ENCODE results near the gene AUTS2.

Gene AUTS2

DNA sequence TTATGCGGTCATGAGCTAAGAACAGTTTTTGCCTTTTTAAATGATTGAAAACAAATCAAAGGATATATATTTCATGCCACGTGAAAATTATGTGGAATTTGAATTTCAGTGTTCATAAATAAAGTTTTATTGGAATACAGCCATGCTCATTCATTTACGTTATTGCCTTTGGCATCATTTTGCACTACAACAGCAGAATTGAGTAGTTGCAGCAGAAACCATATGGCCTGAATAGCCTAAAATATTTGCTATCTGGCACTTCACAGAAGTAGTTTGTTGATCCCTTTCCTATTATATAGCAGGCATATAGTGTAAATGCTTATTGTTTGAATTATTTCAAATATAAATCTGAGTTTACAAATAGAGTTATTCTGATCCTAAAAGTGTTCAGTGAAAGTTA, 59.7 kb downstream of the AUTS2 start:
- Histone ChIP-seq H3K4me1 (ENCODE audit: insufficient read depth, low read length) (peaks cover 57% of the 10 kb centered on the region), H3K27ac (ENCODE audit: low read depth, low read length) (no peak overlapping the region), H3K9me3 (ENCODE audit: insufficient read depth, low read depth, low read length) (no peaks in the 10 kb centered on the region), H3K36me3 (ENCODE audit: insufficient read depth, low read length) (no peaks in the 10 kb centered on the region), H3K27me3 (ENCODE audit: insufficient read depth, low read length) (peaks cover 8% of the 10 kb centered on the region; the same call in 1 of the 2 replicates), H3K4me3 (ENCODE audit: low read length) (no peak overlapping the region), H3K9ac (ENCODE audit: low read depth, low read length) (no peak overlapping the region)
- WGBS: 99% methylated on average over 3 of the region's 3 CpGs

DNA sequence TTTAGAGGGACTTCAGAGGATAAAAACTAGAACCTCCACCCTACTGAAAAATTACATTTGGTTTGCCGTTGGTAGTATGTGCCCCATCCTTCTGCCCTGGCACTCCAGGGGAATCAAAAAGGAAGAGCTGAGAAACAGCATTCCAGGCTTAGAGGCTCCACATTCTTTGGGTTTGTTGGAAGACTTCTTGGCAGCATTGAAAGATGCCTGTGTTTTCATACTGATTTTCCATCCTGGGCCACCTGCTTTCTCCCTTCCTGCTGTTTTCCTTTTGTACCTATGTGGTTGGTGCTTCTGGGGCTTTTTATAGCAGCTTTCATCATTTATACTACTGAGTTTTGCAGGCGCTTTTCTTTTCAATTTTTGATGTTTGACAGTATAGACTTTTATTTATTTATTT, 61.7 kb downstream of the AUTS2 start:
- no peaks in the 10 kb centered on the region for H3K27me3 ChIP-seq (ENCODE audit: insufficient read depth, low read length)
- no peak overlapping the region for H3K9ac ChIP-seq (ENCODE audit: low read depth, low read length)
- peaks cover 46% of the 10 kb centered on the region for H3K4me1 ChIP-seq (ENCODE audit: insufficient read depth, low read length)
- no peaks in the 10 kb centered on the region for H3K9me3 ChIP-seq (ENCODE audit: insufficient read depth, low read depth, low read length)
- H3K27ac ChIP-seq (ENCODE audit: low read depth, low read length): peak overlapping the region; percentile 6; the same call in 1 of the 2 replicates
- WGBS: 52% methylated on average over 1 of the region's 2 CpGs
- H3K4me3 ChIP-seq (ENCODE audit: low read length): no peak overlapping the region
- H3K36me3 ChIP-seq (ENCODE audit: insufficient read depth, low read length): no peaks in the 10 kb centered on the region

GRCh38 chr7:69661342-69661741, 63.1 kb downstream of the AUTS2 start:
- Histone ChIP-seq H3K9me3 (ENCODE audit: insufficient read depth, low read depth, low read length) (no peaks in the 10 kb centered on the region), H3K27me3 (ENCODE audit: insufficient read depth, low read length) (no peaks in the 10 kb centered on the region), H3K4me1 (ENCODE audit: insufficient read depth, low read length) (peaks cover 37% of the 10 kb centered on the region), H3K4me3 (ENCODE audit: low read length) (no peak overlapping the region), H3K9ac (ENCODE audit: low read depth, low read length) (no peak overlapping the region), H3K36me3 (ENCODE audit: insufficient read depth, low read length) (no peaks in the 10 kb centered on the region), H3K27ac (ENCODE audit: low read depth, low read length) (no peak overlapping the region)
- WGBS: 92% methylated on average over 3 of the region's 3 CpGs

GRCh38 chr7:69663911-69664832, 65.9 kb downstream of the AUTS2 start:
- Histone ChIP-seq H3K4me3 (ENCODE audit: low read length) (no peak overlapping the region), H3K9ac (ENCODE audit: low read depth, low read length) (no peak overlapping the region), H3K4me1 (ENCODE audit: insufficient read depth, low read length) (peaks cover 13% of the 10 kb centered on the region), H3K36me3 (ENCODE audit: insufficient read depth, low read length) (no peaks in the 10 kb centered on the region), H3K27me3 (ENCODE audit: insufficient read depth, low read length) (no peaks in the 10 kb centered on the region), H3K27ac (ENCODE audit: low read depth, low read length) (no peak overlapping the region), H3K9me3 (ENCODE audit: insufficient read depth, low read depth, low read length) (no peaks in the 10 kb centered on the region)
- WGBS: 91% methylated on average over 5 of the region's 5 CpGs

DNA sequence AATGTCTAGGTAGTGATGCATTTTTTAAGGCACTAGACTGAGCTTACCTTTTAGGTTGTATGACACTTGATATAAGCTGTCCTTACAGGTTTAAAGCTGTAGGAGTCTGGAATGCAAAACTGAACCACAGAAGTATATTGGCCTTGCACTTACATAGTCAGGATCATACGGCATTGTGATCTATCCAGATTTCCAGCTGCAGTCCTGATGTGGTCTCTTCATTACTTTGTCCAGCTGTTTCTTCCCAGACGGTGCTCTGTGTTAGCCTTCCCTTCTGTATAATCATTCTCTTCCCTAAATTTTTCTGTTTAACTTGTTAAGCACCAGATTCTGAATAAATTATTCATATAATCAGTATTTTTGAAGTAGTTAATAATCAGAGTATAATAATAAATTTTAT, 67.1 kb downstream of the AUTS2 start:
- no peaks in the 10 kb centered on the region for H3K36me3 ChIP-seq (ENCODE audit: insufficient read depth, low read length)
- WGBS: 92% methylated on average over 2 of the region's 2 CpGs

DNA sequence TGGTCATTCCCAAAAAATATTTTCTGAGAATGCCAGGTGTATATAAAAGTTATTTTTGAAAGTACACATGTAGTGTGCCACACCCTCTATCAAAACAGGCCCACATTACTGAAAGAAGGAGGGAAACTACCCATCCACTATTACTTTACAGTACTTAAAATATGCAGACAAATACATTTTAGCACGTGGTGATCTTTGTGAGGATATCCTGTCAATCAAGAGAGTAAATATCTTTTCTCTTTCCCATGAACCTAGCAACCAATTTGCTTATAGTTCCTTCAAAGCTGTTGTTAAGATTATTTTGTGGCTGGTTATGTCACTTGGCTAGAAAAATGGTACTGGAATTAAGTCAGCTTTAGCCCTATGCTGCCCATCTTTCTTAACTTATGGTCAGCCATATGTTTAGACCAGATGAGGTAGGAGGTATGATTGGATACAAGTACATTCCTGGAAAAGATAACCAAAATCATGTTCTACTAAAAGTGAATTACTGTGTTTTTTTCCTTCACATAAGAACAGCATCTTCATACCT, 70.1 kb downstream of the AUTS2 start:
- Histone ChIP-seq H3K36me3 (ENCODE audit: insufficient read depth, low read length) (no peaks in the 10 kb centered on the region), H3K9ac (ENCODE audit: low read depth, low read length) (no peak overlapping the region), H3K9me3 (ENCODE audit: insufficient read depth, low read depth, low read length) (no peaks in the 10 kb centered on the region), H3K27ac (ENCODE audit: low read depth, low read length) (no peak overlapping the region), H3K4me1 (ENCODE audit: insufficient read depth, low read length) (0 out of 2 replicates have a peak, but pooled peaks cover 7% of the 10 kb centered on the region), H3K4me3 (ENCODE audit: low read length) (no peak overlapping the region), H3K27me3 (ENCODE audit: insufficient read depth, low read length) (no peaks in the 10 kb centered on the region)
- 100% methylated on average over 1 of the region's 1 CpG for WGBS

More for the DNA sequence above, 67.1 kb downstream of the AUTS2 start:
- no peaks in the 10 kb centered on the region for H3K27me3 ChIP-seq (ENCODE audit: insufficient read depth, low read length)
- H3K9ac ChIP-seq (ENCODE audit: low read depth, low read length): no peak overlapping the region
- H3K9me3 ChIP-seq (ENCODE audit: insufficient read depth, low read depth, low read length): no peaks in the 10 kb centered on the region
- no peak overlapping the region for H3K27ac ChIP-seq (ENCODE audit: low read depth, low read length)
- no peak overlapping the region for H3K4me3 ChIP-seq (ENCODE audit: low read length)
- H3K4me1 ChIP-seq (ENCODE audit: insufficient read depth, low read length): 0 out of 2 replicates have a peak, but pooled peaks cover under 1% of the 10 kb centered on the region

DNA sequence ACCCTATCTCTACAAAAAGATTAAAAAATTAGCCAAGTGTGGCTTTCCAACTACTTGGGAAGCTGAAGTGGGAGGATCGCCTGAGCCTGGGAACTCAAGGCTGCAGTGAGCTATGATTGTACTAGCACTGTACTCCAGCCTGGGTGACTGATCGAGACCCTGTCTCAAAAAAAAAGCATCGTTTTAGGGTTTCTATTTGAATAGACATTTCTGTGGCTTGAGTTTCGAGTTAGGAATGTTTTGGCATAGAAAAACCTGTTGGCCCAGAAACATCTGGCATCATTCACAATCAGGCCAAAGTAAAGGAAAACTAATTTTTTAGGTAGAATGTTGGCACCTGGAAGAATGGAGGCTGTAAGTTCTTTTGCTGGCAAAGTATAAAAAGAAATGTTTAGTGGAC, 72.4 kb downstream of the AUTS2 start:
- H3K27me3 ChIP-seq (ENCODE audit: insufficient read depth, low read length): no peaks in the 10 kb centered on the region
- WGBS: 93% methylated on average over 4 of the region's 4 CpGs
- H3K9me3 ChIP-seq (ENCODE audit: insufficient read depth, low read depth, low read length): no peaks in the 10 kb centered on the region
- H3K36me3 ChIP-seq (ENCODE audit: insufficient read depth, low read length): no peaks in the 10 kb centered on the region
- H3K4me3 ChIP-seq (ENCODE audit: low read length): no peak overlapping the region
- 0 out of 2 replicates have a peak, but pooled peaks cover 7% of the 10 kb centered on the region for H3K4me1 ChIP-seq (ENCODE audit: insufficient read depth, low read length)
- H3K27ac ChIP-seq (ENCODE audit: low read depth, low read length): no peak overlapping the region
- H3K9ac ChIP-seq (ENCODE audit: low read depth, low read length): no peak overlapping the region

- H3K27ac ChIP-seq (ENCODE audit: low read depth, low read length): no peak overlapping the region
- 98% methylated on average over 2 of the region's 2 CpGs for whole genome bisulfite sequencing
- H3K4me3 ChIP-seq (ENCODE audit: low read length): no peak overlapping the region
- no peaks in the 10 kb centered on the region for H3K27me3 ChIP-seq (ENCODE audit: insufficient read depth, low read length)
- H3K9ac ChIP-seq (ENCODE audit: low read depth, low read length): no peak overlapping the region
- H3K36me3 ChIP-seq (ENCODE audit: insufficient read depth, low read length): no peaks in the 10 kb centered on the region
- no peaks in the 10 kb centered on the region for H3K9me3 ChIP-seq (ENCODE audit: insufficient read depth, low read depth, low read length)
- peaks cover 27% of the 10 kb centered on the region for H3K4me1 ChIP-seq (ENCODE audit: insufficient read depth, low read length)
Measured at GRCh38 chr7:69673074-69673473, 74.8 kb downstream of the AUTS2 start.

DNA sequence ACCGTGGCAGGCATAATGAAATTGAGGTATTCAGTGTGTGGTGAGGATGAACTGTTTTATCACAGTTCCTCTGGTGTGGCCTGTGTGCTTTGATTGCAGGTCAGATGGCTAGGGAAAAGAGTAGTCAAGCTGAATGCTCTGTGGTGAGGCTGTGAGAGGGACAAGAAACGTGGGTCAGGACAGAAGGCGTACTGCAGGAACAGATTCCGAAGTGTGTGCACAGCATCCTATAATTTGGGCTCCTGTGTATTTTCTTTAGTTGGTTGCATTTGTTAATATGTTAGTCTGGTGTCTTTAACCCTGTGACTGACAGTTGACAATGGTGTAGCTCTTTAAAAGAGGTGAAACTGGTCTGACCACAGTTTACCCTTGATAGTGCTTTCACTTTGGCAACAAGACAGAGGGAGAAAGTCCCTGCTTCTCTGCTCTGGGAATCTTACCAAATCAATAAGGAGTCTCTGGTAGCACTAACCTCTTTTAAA, 76.5 kb downstream of the AUTS2 start:
- WGBS: 69% methylated on average over 4 of the region's 4 CpGs
- Histone ChIP-seq H3K9ac (ENCODE audit: low read depth, low read length) (no peak overlapping the region), H3K27ac (ENCODE audit: low read depth, low read length) (no peak overlapping the region), H3K4me3 (ENCODE audit: low read length) (no peak overlapping the region), H3K36me3 (ENCODE audit: insufficient read depth, low read length) (no peaks in the 10 kb centered on the region), H3K4me1 (ENCODE audit: insufficient read depth, low read length) (peaks cover 34% of the 10 kb centered on the region), H3K27me3 (ENCODE audit: insufficient read depth, low read length) (no peaks in the 10 kb centered on the region), H3K9me3 (ENCODE audit: insufficient read depth, low read depth, low read length) (no peaks in the 10 kb centered on the region)

DNA sequence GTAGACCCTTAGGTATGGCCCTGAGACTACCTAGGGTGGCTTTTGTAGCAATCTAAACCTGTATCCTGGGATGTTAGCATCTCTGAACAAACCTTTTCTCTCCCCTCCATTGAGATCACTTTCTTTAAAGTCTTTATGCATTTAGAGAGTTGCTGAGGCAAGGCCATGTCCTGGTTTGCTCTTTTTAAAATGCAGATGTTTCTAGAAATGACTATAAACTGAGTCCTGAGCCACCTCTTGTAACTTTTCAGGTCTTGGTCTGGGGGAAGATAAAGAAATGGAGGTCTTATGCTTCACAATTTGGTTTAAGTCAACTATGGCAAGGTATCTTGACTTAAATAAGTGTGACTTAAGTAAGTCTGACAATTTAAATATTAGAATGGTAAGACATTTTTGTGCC, 78.0 kb downstream of the AUTS2 start:
- Histone ChIP-seq H3K4me1 (ENCODE audit: insufficient read depth, low read length) (peaks cover 27% of the 10 kb centered on the region), H3K9ac (ENCODE audit: low read depth, low read length) (no peak overlapping the region), H3K27ac (ENCODE audit: low read depth, low read length) (no peak overlapping the region), H3K9me3 (ENCODE audit: insufficient read depth, low read depth, low read length) (no peaks in the 10 kb centered on the region), H3K36me3 (ENCODE audit: insufficient read depth, low read length) (no peaks in the 10 kb centered on the region), H3K27me3 (ENCODE audit: insufficient read depth, low read length) (no peaks in the 10 kb centered on the region), H3K4me3 (ENCODE audit: low read length) (no peak overlapping the region)

- Histone ChIP-seq H3K4me1 (ENCODE audit: insufficient read depth, low read length) (peaks cover 27% of the 10 kb centered on the region), H3K27ac (ENCODE audit: low read depth, low read length) (no peak overlapping the region), H3K9me3 (ENCODE audit: insufficient read depth, low read depth, low read length) (no peaks in the 10 kb centered on the region), H3K36me3 (ENCODE audit: insufficient read depth, low read length) (no peaks in the 10 kb centered on the region), H3K9ac (ENCODE audit: low read depth, low read length) (no peak overlapping the region), H3K4me3 (ENCODE audit: low read length) (no peak overlapping the region), H3K27me3 (ENCODE audit: insufficient read depth, low read length) (no peaks in the 10 kb centered on the region)
- 47% methylated on average over 4 of the region's 4 CpGs for WGBS
Measured at GRCh38 chr7:69677054-69677852, 79.0 kb downstream of the AUTS2 start.
